ENCODE measurements around the gene APBB2. TPM values are rescaled to one million over a fixed set of nuclear protein-coding genes. Genes with fewer than 3 reads are reported as not detected.

Gene APBB2
- total and polyA plus RNA-seq, 4 donors, result 82.2 to 104 (median 91.6) TPM

- Histone ChIP-seq H3K27me3 (ENCODE audit: control insufficient read depth, insufficient read depth, low read length) (no peaks in the 10 kb centered on the region), H3K9me3 (ENCODE audit: control insufficient read depth, insufficient read depth, low read length) (no peaks in the 10 kb centered on the region), H3K36me3 (ENCODE audit: control insufficient read depth, insufficient read depth, low read length) (peaks cover 2% of the 10 kb centered on the region), H3K4me1 (ENCODE audit: control insufficient read depth, insufficient read depth, low read length) (no peaks in the 10 kb centered on the region), H3K4me3 (ENCODE audit: low read depth, low read length) (no peak overlapping the region), H3K27ac (ENCODE audit: low read depth, low read length) (no peak overlapping the region)
- DNase-seq (ENCODE audit: low read depth in 4 of 6, low spot score in 6 of 6), result no peak
- 71% methylated on average over 2 of the region's 3 CpGs for WGBS (ENCODE audit: insufficient coverage)
Observed at GRCh38 chr4:41136456-41136855, 77.9 kb downstream of the APBB2 start.

DNA sequence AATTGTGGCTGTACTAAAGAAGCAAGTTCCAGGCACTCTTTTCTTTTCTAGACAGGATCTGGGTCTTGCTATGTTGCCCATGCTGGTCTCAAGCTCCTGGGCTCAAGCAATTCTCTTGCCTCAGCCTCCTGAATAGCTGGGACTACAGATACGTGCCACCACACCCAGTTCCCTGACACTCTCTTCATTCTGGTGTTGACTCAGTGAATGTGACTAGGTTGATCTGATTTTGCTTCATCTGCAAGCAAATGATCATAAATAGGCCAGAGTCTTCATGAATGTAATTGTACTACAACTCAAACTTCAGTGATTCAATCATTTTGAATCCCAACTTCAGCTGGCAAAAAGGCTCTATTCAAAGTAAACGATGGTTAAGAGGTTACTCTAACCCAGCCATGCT lies 78.5 kb downstream of the APBB2 start:
- Histone ChIP-seq H3K27me3 (ENCODE audit: control insufficient read depth, insufficient read depth, low read length) (no peaks in the 10 kb centered on the region), H3K27ac (ENCODE audit: low read depth, low read length) (no peak overlapping the region), H3K36me3 (ENCODE audit: control insufficient read depth, insufficient read depth, low read length) (no peaks in the 10 kb centered on the region), H3K9me3 (ENCODE audit: control insufficient read depth, insufficient read depth, low read length) (no peaks in the 10 kb centered on the region), H3K4me3 (ENCODE audit: low read depth, low read length) (no peak overlapping the region), H3K4me1 (ENCODE audit: control insufficient read depth, insufficient read depth, low read length) (no peaks in the 10 kb centered on the region)
- no peak for DNase-seq (ENCODE audit: low read depth in 4 of 6, low spot score in 6 of 6)
- no CpG with 5 or more reads among the region's 2 CpGs for WGBS (ENCODE audit: insufficient coverage)

- 67% methylated on average over 2 of the region's 2 CpGs for WGBS (ENCODE audit: insufficient coverage)
- no peak for DNase-seq (ENCODE audit: low read depth in 4 of 6, low spot score in 6 of 6)
- H3K4me3 ChIP-seq (ENCODE audit: low read depth, low read length), result no peak overlapping the region
- H3K27me3 ChIP-seq (ENCODE audit: control insufficient read depth, insufficient read depth, low read length), result no peaks in the 10 kb centered on the region
- H3K4me1 ChIP-seq (ENCODE audit: control insufficient read depth, insufficient read depth, low read length), result no peaks in the 10 kb centered on the region
- H3K27ac ChIP-seq (ENCODE audit: low read depth, low read length), result no peak overlapping the region
- no peaks in the 10 kb centered on the region for H3K36me3 ChIP-seq (ENCODE audit: control insufficient read depth, insufficient read depth, low read length)
- no peaks in the 10 kb centered on the region for H3K9me3 ChIP-seq (ENCODE audit: control insufficient read depth, insufficient read depth, low read length)
Observed at GRCh38 chr4:41134581-41134980, 79.8 kb downstream of the APBB2 start.

GRCh38 chr4:41133454-41134018 lies 80.8 kb downstream of the APBB2 start:
- Histone ChIP-seq H3K4me3 (ENCODE audit: low read depth, low read length) (no peak overlapping the region), H3K4me1 (ENCODE audit: control insufficient read depth, insufficient read depth, low read length) (no peaks in the 10 kb centered on the region), H3K9me3 (ENCODE audit: control insufficient read depth, insufficient read depth, low read length) (no peaks in the 10 kb centered on the region), H3K27ac (ENCODE audit: low read depth, low read length) (no peak overlapping the region), H3K27me3 (ENCODE audit: control insufficient read depth, insufficient read depth, low read length) (no peaks in the 10 kb centered on the region), H3K36me3 (ENCODE audit: control insufficient read depth, insufficient read depth, low read length) (no peaks in the 10 kb centered on the region)
- DNase-seq (ENCODE audit: low read depth in 4 of 6, low spot score in 6 of 6), result no peak
- WGBS (ENCODE audit: insufficient coverage), result 100% methylated on average over 1 of the region's 3 CpGs

GRCh38 chr4:41132055-41132683 lies 82.2 kb downstream of the APBB2 start:
- H3K4me1 ChIP-seq (ENCODE audit: control insufficient read depth, insufficient read depth, low read length), result no peaks in the 10 kb centered on the region
- no CpG with 5 or more reads among the region's 2 CpGs for WGBS (ENCODE audit: insufficient coverage)
- no peaks in the 10 kb centered on the region for H3K36me3 ChIP-seq (ENCODE audit: control insufficient read depth, insufficient read depth, low read length)
- H3K27ac ChIP-seq (ENCODE audit: low read depth, low read length), result no peak overlapping the region
- no peaks in the 10 kb centered on the region for H3K9me3 ChIP-seq (ENCODE audit: control insufficient read depth, insufficient read depth, low read length)
- no peak for DNase-seq (ENCODE audit: low read depth in 4 of 6, low spot score in 6 of 6)
- H3K27me3 ChIP-seq (ENCODE audit: control insufficient read depth, insufficient read depth, low read length), result no peaks in the 10 kb centered on the region
- H3K4me3 ChIP-seq (ENCODE audit: low read depth, low read length), result no peak overlapping the region

GRCh38 chr4:41129936-41130440 lies 84.4 kb downstream of the APBB2 start:
- Histone ChIP-seq H3K4me3 (ENCODE audit: low read depth, low read length) (no peak overlapping the region), H3K27ac (ENCODE audit: low read depth, low read length) (no peak overlapping the region), H3K4me1 (ENCODE audit: control insufficient read depth, insufficient read depth, low read length) (no peaks in the 10 kb centered on the region), H3K36me3 (ENCODE audit: control insufficient read depth, insufficient read depth, low read length) (no peaks in the 10 kb centered on the region), H3K27me3 (ENCODE audit: control insufficient read depth, insufficient read depth, low read length) (no peaks in the 10 kb centered on the region), H3K9me3 (ENCODE audit: control insufficient read depth, insufficient read depth, low read length) (no peaks in the 10 kb centered on the region)
- WGBS (ENCODE audit: insufficient coverage), result 98% methylated on average over 5 of the region's 6 CpGs
- no peak for DNase-seq (ENCODE audit: low read depth in 4 of 6, low spot score in 6 of 6)

- no peaks in the 10 kb centered on the region for H3K36me3 ChIP-seq (ENCODE audit: control insufficient read depth, insufficient read depth, low read length)
- no peaks in the 10 kb centered on the region for H3K9me3 ChIP-seq (ENCODE audit: control insufficient read depth, insufficient read depth, low read length)
- no CpG with 5 or more reads among the region's 1 CpG for WGBS (ENCODE audit: insufficient coverage)
- no peaks in the 10 kb centered on the region for H3K4me1 ChIP-seq (ENCODE audit: control insufficient read depth, insufficient read depth, low read length)
- H3K27me3 ChIP-seq (ENCODE audit: control insufficient read depth, insufficient read depth, low read length), result no peaks in the 10 kb centered on the region
- no peak for DNase-seq (ENCODE audit: low read depth in 4 of 6, low spot score in 6 of 6)
- no peak overlapping the region for H3K27ac ChIP-seq (ENCODE audit: low read depth, low read length)
- H3K4me3 ChIP-seq (ENCODE audit: low read depth, low read length), result no peak overlapping the region
Observed at GRCh38 chr4:41129128-41129754, 85.1 kb downstream of the APBB2 start.

DNA sequence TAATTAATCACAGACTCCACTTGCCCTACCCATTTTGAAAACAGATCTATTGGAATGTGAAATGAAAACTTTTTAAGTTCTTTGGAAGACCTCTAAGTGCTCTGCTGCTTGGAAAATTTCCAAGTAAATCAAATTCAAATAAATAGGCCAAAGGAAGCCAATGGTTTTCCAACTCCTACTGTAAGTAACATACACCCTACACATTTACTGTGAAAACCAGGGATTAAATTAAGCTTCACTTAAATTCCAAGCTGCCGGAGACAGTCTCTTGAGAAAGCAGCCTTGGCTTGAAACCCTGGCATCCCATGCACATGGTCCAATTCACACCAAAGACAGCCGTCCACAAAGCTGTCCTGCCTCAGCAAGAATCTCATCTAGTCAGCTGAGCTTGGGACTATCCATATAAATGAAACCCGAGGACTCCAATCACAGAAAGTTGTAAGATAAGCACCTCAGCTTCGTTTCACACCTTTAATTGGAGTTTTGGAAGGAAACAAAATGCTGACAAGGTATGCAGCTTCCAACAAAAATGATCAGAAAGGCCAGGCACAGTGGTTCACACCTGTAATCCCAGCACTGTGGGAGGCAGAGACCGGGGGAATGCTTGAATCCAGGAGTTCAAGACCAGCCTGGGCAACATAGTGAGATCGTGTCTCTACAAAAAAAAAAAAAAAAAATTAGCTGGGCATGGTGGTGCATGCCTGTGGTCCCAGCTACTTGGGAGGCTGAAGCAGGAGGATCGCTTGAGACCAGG lies 88.6 kb downstream of the APBB2 start:
- DNase-seq (ENCODE audit: low read depth in 4 of 6, low spot score in 6 of 6), result peak in 1 of 6 donors; percentile 60
- Histone ChIP-seq H3K9me3 (ENCODE audit: control insufficient read depth, insufficient read depth, low read length) (no peaks in the 10 kb centered on the region), H3K36me3 (ENCODE audit: control insufficient read depth, insufficient read depth, low read length) (no peaks in the 10 kb centered on the region), H3K4me1 (ENCODE audit: control insufficient read depth, insufficient read depth, low read length) (peaks cover 13% of the 10 kb centered on the region), H3K4me3 (ENCODE audit: low read depth, low read length) (no peak overlapping the region), H3K27me3 (ENCODE audit: control insufficient read depth, insufficient read depth, low read length) (no peaks in the 10 kb centered on the region), H3K27ac (ENCODE audit: low read depth, low read length) (no peak overlapping the region)
- 79% methylated on average over 3 of the region's 7 CpGs for WGBS (ENCODE audit: insufficient coverage)

- H3K9me3 ChIP-seq (ENCODE audit: control insufficient read depth, insufficient read depth, low read length), result no peaks in the 10 kb centered on the region
- no peak overlapping the region for H3K27ac ChIP-seq (ENCODE audit: low read depth, low read length)
- no peaks in the 10 kb centered on the region for H3K36me3 ChIP-seq (ENCODE audit: control insufficient read depth, insufficient read depth, low read length)
- no peaks in the 10 kb centered on the region for H3K27me3 ChIP-seq (ENCODE audit: control insufficient read depth, insufficient read depth, low read length)
- H3K4me1 ChIP-seq (ENCODE audit: control insufficient read depth, insufficient read depth, low read length), result peaks cover 19% of the 10 kb centered on the region
- no CpG with 5 or more reads among the region's 3 CpGs for WGBS (ENCODE audit: insufficient coverage)
- no peak overlapping the region for H3K4me3 ChIP-seq (ENCODE audit: low read depth, low read length)
- DNase-seq (ENCODE audit: low read depth in 4 of 6, low spot score in 6 of 6), result no peak
Observed at GRCh38 chr4:41124916-41125548, 89.3 kb downstream of the APBB2 start.

All from spinal cord (tissue), 10 donors.